Stromal cell of bone marrow (primary cell): ENCODE data around the gene EFCAB8.
"Not testable (repeated sequence)": the region's sequence is repeated elsewhere in the genome, so short reads cannot be mapped to it uniquely, and the experiment has no call there.

Source experiments
- DNase-seq: peaks from one replicate; pipeline ENCODE4 v3.0.0-alpha.2; 2012; ENCODE audit warnings: low read depth

EFCAB8 gene

DNA sequence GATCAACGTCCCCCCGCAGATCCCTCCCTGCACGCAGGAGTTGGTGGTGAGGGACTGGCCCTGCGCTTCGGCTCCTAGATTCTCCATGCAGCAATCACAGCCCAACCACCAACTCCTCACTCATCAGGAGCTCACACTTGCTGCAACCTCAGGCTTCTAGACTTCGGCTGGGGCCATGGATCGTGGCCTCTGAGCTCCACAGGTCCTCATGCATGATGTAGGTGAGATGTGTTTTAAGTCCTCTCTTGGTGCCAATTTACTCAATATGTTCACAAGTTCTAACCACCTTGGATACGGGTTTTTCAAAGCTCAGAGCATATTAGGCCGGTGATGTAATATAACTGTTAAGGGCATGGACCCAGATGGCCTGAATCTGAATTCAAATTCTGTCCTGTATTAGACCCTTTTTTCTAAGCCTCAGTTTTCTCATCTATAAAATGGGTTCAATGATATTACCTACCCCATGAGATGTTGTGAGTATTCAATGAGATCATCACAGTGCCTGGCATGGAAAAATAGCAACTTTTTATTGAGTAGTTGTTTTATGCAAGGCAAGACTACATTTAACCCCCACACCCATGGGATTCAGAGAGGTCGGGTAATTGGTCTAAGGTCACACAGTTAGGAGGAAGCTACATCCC, 114.5 kb downstream of the EFCAB8 start:
- no peak for DNase-seq

- not testable (repeated sequence) for DNase-seq
These were observed 115.7 kb downstream of the EFCAB8 start for GRCh38 chr20:32974204-32975064.

DNA sequence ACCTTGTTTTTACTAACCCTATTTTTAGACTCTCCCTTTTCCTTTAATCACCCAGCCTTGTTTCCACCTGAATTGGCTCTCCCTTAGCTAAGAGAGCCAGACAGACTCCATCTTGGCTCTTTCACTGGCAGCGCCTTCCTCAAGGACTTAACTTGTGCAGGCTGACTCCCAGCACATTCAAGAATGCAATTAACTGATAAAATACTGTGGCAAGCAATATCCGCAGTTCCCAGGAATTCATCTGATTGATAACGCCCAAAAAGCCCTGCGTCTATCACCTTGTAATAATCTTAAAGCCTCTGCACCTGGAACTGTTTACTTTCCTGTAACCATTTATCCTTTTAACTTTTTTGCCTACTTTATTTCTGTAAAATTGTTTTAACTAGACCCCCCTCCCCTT, 116.4 kb downstream of the EFCAB8 start:
- not testable (repeated sequence) for DNase-seq

DNA sequence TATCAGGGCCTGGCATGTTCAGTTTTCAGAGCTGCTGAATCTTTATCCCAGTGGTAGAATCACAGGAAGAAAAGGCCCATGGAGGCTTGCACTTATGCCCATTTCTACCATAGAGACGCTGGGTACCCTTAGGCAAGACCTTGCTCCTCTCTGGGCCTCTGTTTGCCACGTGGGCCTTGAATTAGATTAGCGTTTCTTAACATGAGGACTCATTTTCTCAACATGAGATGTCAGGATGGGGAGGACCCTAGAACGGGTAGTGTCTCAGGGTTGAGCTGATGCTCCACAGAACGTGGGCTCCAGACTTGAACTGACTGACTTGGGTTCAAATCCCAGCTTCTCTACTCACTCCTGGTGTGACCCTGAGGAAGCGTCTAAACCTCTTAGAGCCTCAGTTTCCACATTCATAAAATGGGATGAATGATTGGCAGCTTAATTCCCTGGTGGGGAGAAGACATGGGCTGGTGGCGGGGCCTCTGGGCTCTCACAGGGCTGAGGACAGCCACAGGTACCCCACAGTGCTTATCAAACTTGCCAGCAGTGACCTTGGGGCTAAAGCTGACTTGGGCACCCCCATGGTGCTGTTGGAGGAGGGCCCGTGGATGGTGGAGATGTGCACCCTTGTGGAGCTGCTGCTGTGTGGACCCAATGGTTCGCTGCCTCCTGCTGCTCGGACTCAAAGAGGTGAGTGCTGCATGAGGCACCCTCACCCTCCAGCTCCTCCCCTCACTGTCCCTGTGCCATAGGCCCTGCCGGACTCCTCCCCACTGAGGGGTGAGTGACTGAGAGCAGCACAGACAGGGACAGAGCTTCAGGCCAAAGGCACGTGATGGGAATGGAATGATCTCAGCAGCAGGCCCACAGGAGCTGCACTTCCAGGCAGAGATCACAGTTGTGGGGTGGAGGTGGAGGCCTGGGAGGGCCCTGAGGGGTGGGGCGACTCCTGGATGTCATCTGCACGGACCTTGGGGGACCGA, 117.3 kb downstream of the EFCAB8 start:
- DNase-seq, result no peak

GRCh38 chr20:32976746-32977145, 118.0 kb downstream of the EFCAB8 start:
- DNase-seq, result no peak

DNA sequence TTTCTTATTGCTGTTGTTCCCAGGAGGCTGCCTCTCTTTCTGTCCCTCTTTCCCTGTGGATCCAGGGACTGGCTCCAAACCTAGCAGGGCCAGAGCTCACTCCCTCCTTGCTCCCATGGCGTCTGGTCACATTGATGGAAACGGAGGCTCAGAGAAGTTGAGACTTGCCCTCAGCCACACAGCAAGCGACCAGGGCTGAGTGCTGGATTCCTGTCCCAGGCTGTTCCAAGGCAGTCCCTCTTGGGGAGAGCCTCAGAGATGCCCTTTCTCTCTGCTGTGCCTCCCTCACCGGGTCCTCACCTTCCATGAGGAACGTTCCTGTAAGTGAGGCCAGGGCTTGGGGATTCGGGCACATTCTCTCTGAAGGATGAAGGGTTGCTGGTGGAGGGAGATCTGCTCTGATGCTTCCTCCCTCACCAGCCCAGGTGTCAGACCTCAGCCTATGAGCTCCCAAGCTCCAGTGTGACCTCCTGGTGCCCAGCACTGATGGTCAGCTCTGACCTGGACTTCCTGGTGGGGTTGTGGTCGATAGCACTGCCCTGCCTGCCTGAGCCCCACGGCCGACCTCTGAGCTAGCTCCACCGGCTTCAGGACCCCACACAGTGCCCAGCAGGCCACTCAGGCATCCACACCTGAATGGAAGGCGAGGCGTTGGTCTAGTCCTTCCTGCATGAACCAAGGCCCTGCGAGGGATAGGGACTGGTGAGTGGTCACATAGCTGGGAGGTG, 118.7 kb downstream of the EFCAB8 start:
- DNase-seq, result no peak

DNA sequence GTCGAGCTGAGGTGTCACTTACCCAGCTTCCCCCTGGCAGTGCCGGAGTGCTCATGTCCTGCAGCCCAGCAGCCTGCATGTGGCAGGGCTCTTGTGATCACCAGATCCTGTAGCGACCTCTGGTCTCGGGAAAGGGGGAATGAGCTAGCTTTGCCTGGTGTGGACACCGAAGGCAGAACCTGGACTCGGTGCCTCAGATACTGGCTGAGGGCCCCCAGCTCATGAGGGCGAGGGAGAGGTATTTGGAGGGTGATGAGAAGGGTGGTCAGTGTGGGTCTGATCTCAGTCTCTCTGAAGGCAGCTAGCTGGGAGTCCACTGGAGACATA, 119.2 kb downstream of the EFCAB8 start:
- no peak for DNase-seq

GRCh38 chr20:32979201-32979998, 120.7 kb downstream of the EFCAB8 start:
- no peak for DNase-seq

DNA sequence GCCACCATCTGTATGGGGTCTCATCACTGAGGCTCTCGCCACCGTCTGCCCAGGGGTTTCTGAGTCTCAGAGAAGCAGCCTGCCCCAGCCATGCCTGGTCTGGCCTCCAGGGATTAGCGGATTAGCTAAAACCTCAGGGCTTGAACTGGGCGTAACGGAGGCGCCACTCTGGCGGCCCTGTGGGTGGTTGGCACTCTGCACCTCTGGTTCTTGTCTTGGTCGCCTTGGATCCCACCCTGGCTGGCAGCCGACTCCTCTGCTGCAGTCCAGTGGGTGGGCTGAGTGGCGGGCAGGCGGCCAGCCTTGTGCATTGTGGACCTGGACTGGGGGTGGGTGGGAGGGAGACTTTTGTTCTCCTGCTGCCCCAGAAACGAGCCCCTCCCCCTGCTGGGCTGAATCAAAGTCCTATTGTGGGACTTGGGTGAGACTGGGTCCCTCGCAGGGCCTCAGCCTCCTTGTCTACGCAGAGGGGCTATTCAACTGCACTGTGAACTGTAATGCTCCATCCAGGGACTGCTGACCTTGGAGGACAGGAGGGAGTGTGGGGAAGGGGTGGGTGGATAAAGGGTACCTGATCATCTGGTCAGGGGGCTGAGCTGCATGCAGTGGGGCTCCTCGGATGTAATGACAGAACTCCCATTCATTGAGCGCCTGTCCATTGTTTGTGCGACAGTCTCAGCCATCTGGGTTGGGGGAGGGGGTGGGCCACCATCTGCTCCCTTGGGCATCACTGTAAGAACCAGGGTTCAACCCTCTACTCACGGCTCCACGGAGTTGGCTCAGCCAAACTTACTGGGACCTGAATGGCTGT, 121.6 kb downstream of the EFCAB8 start:
- DNase-seq, result no peak

DNA sequence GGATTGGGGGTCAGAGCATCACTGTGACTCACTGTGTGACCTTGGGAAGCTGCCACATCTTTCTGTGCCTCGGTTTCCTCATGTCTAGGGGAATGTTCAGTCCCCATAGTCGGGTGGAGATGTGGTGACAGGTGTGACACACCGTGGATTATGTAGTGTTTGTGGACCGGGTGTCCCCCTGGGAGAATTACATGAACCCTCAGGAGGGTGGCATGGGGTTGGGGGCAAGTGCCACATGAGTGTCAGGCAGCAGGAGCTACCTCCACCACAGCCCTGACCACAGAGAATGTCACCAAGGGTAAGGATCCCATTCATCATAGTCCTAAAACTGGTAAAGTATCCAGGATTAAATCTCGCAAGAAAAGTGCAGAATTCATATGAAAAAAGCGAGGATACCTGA, 122.3 kb downstream of the EFCAB8 start:
- DNase-seq, result no peak

DNA sequence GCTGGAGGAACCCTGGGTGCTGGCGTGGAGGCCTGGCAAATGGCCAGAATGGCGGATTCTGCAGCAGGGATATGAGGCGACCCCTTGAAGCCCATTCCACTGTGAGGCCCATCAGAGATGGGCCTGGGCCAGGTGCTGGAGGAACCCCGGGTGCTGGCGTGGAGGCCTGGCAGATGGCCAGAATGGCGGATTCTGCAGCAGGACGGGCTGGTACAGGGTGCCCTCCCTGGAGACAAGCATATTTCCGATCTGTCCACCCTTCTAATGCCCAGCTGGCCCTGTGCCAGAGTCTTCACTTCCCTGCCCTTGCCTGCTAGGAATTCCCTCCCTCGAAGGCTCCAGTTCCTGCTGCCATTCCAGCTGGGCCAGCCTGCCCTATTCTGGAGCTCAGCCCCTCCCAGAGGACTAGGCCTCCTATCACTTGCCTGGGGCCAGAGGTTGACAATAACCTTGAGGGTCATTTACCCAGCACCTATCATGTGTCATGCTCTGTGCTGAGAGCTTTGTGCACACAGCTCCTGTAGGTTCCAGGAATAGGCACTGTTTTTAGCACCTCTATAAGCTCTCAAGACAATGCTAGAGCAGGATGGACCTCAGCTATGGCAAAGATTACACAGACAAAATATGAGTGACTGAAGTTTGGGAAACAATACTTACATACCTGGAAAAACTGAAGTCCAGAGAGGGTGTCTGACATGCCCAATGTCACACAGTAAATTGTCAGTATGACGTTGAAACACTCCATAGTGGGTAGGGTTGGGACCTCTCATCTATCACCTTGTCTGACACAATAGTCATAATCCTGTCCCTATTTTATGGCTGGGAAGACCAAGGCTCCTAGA, 124.1 kb downstream of the EFCAB8 start:
- no peak for DNase-seq

GRCh38 chr20:32983459-32984112, 124.9 kb downstream of the EFCAB8 start:
- DNase-seq, result no peak

DNA sequence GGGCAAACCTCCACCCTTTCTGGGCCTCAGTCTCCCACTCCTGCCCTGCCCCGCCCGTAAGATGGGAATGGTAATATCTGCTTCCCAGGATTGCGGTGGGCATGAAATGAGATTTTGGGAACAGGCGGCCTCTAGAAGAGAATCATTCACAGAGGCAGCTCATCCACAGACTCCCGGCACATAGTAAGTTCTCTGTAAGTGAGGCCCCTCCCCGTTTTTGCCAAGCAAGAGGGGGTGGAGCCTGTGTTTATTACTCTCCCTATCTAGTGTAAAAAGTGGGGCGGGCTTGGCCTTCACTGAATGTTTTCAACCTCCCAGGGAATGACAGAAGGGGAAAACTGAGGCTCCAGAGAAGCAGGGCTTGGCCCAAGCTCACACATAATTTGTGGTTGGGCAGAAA, 125.5 kb downstream of the EFCAB8 start:
- DNase-seq, result no peak

GRCh38 chr20:32984631-32985354, 126.1 kb downstream of the EFCAB8 start:
- no peak for DNase-seq

DNA sequence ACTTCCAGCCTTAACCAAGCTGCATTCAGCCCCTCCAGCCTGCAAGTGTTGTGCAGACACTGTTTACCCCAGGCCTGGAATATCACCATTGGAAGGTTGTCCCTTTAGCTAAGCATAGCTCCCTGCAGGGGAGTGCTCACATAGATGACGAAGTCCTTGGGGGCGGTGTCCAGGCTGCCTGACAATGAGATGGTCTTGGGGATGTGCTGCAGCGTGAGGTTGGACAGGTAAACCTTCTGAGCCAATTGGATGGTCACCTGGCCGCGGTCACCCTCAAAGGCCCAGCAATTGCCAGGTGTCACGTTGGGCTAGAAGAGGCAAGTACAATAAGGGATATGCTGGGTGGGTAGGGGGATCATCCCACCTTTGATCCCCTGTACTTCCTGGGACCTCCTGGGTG, 126.9 kb downstream of the EFCAB8 start:
- DNase-seq, result no peak

- DNase-seq, result no peak
These were observed 127.7 kb downstream of the EFCAB8 start for GRCh38 chr20:32986331-32986966.

GRCh38 chr20:32987044-32987825, 128.5 kb downstream of the EFCAB8 start:
- no peak for DNase-seq
